Measurements from ENCODE around the gene FARS2.

GRCh38 chr6:5302995-5303622, 41.8 kb downstream of the FARS2 start:
- TF ChIP-seq CTCF (IDR thresholded peaks at IDR 0.05) (peak in 2 of 3 donors; percentile 61 to 67), POLR2A (IDR thresholded peaks at IDR 0.05) (no peak), POLR2AphosphoS5 (IDR thresholded peaks at IDR 0.05) (no peak)
